Measurements from ENCODE around the gene NOSIP.
A peak's percentile ranks its signal among the peaks of the same experiment; 100 is the strongest.

- no peak for TF ChIP-seq POLR2A (IDR thresholded peaks at IDR 0.05)
- TF ChIP-seq, protein P1, sequence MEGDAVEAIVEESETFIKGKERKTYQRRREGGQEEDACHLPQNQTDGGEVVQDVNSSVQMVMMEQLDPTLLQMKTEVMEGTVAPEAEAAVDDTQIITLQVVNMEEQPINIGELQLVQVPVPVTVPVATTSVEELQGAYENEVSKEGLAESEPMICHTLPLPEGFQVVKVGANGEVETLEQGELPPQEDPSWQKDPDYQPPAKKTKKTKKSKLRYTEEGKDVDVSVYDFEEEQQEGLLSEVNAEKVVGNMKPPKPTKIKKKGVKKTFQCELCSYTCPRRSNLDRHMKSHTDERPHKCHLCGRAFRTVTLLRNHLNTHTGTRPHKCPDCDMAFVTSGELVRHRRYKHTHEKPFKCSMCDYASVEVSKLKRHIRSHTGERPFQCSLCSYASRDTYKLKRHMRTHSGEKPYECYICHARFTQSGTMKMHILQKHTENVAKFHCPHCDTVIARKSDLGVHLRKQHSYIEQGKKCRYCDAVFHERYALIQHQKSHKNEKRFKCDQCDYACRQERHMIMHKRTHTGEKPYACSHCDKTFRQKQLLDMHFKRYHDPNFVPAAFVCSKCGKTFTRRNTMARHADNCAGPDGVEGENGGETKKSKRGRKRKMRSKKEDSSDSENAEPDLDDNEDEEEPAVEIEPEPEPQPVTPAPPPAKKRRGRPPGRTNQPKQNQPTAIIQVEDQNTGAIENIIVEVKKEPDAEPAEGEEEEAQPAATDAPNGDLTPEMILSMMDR (IDR thresholded peaks at IDR 0.05), result peak; percentile 85 to 98 (median 97)
These were observed 33.4 kb downstream of the NOSIP start for GRCh38 chr19:49546825-49547565.
